Astrocyte (in vitro differentiated cells and primary cell): ENCODE results near the gene SLC9C1. TPM values are rescaled to one million over a fixed set of nuclear protein-coding genes. Genes with fewer than 3 reads are reported as not detected.

Source experiments
- DNase-seq: peaks from one replicate; pipeline ENCODE4 v3.0.0-alpha.2; 2010; ENCODE audit warnings: low read depth
- FAIRE-seq: peaks from 2 replicates; lab custom pipeline; 2011; peaks lifted over from hg19 to GRCh38; lab: Jason Lieb, UNC
- H2AFZ ChIP-seq: 2 replicates; pipeline ENCODE4 v1.6.0; 2012; ENCODE audit warnings: low read depth, low read length, inconsistent platforms
- H3K27ac ChIP-seq: 2 replicates; pipeline ENCODE4 v1.5.1; 2011; ENCODE audit warnings: low read depth, low read length, inconsistent platforms
- H3K27me3 ChIP-seq: 2 replicates; pipeline ENCODE4 v1.6.0; 2011; ENCODE audit warnings: low read length, inconsistent platforms; ENCODE audit not compliant: insufficient read depth
- H3K36me3 ChIP-seq: 2 replicates; pipeline ENCODE4 v1.5.1; 2011; ENCODE audit warnings: low read length, inconsistent platforms; ENCODE audit not compliant: insufficient read depth
- H3K4me1 ChIP-seq: 2 replicates; pipeline ENCODE4 v1.5.1; 2011; ENCODE audit warnings: low read length, inconsistent platforms; ENCODE audit not compliant: insufficient read depth
- H3K4me2 ChIP-seq: 2 replicates; pipeline ENCODE4 v1.6.0; 2012; ENCODE audit warnings: low read length, inconsistent platforms
- H3K4me3 ChIP-seq: 2 replicates; pipeline ENCODE4 v1.5.1; 2011; ENCODE audit warnings: low read depth, mild to moderate bottlenecking, low read length, inconsistent platforms; ENCODE audit not compliant: insufficient read depth
- H3K79me2 ChIP-seq: 2 replicates; pipeline ENCODE4 v1.6.0; 2012; ENCODE audit warnings: mild to moderate bottlenecking, low read length, inconsistent platforms; ENCODE audit not compliant: insufficient read depth
- H3K9ac ChIP-seq: 2 replicates; pipeline ENCODE4 v1.6.0; 2012; ENCODE audit warnings: mild to moderate bottlenecking, low read length, inconsistent platforms
- H3K9me3 ChIP-seq: 2 replicates; pipeline ENCODE4 v1.5.1; 2012; ENCODE audit warnings: low read depth, mild to moderate bottlenecking, low read length, inconsistent platforms; ENCODE audit not compliant: insufficient read depth
- H4K20me1 ChIP-seq: 2 replicates; pipeline ENCODE4 v1.6.0; 2012; ENCODE audit warnings: low read length, inconsistent platforms; ENCODE audit not compliant: insufficient read depth
- H3K27ac Mint-ChIP-seq: one replicate; pipeline ENCODE4 v1.8.0; 2021; ENCODE audit warnings: mild to moderate bottlenecking, mixed read lengths; ENCODE audit not compliant: unreplicated experiment
- H3K27me3 Mint-ChIP-seq: one replicate; pipeline ENCODE4 v1.8.0; 2021; ENCODE audit warnings: low read depth, mixed read lengths; ENCODE audit not compliant: unreplicated experiment
- H3K36me3 Mint-ChIP-seq: one replicate; pipeline ENCODE4 v1.8.0; 2021; ENCODE audit warnings: low read depth, mixed read lengths; ENCODE audit not compliant: unreplicated experiment
- H3K4me1 Mint-ChIP-seq: one replicate; pipeline ENCODE4 v1.8.0; 2021; ENCODE audit warnings: low read depth, mixed read lengths; ENCODE audit not compliant: unreplicated experiment
- H3K4me3 Mint-ChIP-seq: one replicate; pipeline ENCODE4 v1.8.0; 2021; ENCODE audit warnings: mild to moderate bottlenecking, moderate library complexity, mixed read lengths; ENCODE audit not compliant: unreplicated experiment
- H3K9me3 Mint-ChIP-seq: one replicate; pipeline ENCODE4 v1.8.0; 2021; ENCODE audit warnings: mild to moderate bottlenecking, mixed read lengths; ENCODE audit not compliant: unreplicated experiment
- EZH2 ChIP-seq: IDR thresholded peaks from 2 replicates; pipeline ENCODE4 v1.6.1; 2012; ENCODE audit warnings: mild to moderate bottlenecking, low read length, inconsistent platforms; ENCODE audit not compliant: insufficient read depth
- total RNA-seq: library from RNA; stranded (reverse); gene quantifications from 2 replicates; pipeline ENCODE4 v1.2.1, GENCODE V29; 2021
- TF ChIP-seq, protein P1 (sequence below): IDR thresholded peaks from 2 replicates; pipeline ENCODE4 v1.5.1; 2011; ENCODE audit warnings: low read depth, mild to moderate bottlenecking, inconsistent platforms, low read length, moderate library complexity; ENCODE audit not compliant: insufficient read depth

Gene SLC9C1
- total RNA-seq, 1 donor from 2014 or later = not detected

DNA sequence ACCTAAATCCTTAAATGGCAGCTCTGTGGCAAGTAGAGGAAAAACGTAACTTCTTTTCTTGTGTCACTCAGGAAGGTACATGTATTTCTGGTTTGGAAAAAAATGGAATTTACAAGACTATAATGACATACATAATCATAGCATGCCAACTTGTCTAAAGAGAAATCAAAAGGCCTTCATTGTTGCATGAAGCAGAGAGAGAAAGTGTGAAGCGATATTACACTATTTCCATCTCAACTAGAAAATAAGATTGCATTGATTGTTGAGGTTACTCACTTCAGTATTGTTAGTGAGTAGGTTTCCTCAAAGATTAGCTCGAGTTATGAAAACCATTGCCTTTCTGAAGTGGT lies 93.7 kb downstream of the SLC9C1 start:
- Histone ChIP-seq H3K9me3 (no peaks in the 10 kb centered on the region), H3K4me2 (no peak overlapping the region), H3K36me3 (no peaks in the 10 kb centered on the region), H3K4me1 (no peaks in the 10 kb centered on the region), H2AFZ (no peak overlapping the region), H3K27me3 (no peaks in the 10 kb centered on the region), H3K9ac (no peak overlapping the region), H4K20me1 (no peaks in the 10 kb centered on the region), H3K27ac (no peak overlapping the region), H3K79me2 (no peaks in the 10 kb centered on the region), H3K4me3 (no peak overlapping the region)
- Mint-ChIP-seq H3K4me1 (no peaks in the 10 kb centered on the region), H3K27ac (no peak overlapping the region), H3K4me3 (no peak overlapping the region), H3K9me3 (no peaks in the 10 kb centered on the region), H3K36me3 (peaks cover 2% of the 10 kb centered on the region), H3K27me3 (no peaks in the 10 kb centered on the region)
- TF ChIP-seq, protein P1, sequence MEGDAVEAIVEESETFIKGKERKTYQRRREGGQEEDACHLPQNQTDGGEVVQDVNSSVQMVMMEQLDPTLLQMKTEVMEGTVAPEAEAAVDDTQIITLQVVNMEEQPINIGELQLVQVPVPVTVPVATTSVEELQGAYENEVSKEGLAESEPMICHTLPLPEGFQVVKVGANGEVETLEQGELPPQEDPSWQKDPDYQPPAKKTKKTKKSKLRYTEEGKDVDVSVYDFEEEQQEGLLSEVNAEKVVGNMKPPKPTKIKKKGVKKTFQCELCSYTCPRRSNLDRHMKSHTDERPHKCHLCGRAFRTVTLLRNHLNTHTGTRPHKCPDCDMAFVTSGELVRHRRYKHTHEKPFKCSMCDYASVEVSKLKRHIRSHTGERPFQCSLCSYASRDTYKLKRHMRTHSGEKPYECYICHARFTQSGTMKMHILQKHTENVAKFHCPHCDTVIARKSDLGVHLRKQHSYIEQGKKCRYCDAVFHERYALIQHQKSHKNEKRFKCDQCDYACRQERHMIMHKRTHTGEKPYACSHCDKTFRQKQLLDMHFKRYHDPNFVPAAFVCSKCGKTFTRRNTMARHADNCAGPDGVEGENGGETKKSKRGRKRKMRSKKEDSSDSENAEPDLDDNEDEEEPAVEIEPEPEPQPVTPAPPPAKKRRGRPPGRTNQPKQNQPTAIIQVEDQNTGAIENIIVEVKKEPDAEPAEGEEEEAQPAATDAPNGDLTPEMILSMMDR = no peak
- no peak for TF ChIP-seq EZH2
- DNase-seq (no peak), FAIRE-seq (no peak)

- TF ChIP-seq, protein P1 = no peak
- no peak for TF ChIP-seq EZH2
- Histone ChIP-seq H4K20me1 (no peaks in the 10 kb centered on the region), H3K27me3 (no peaks in the 10 kb centered on the region), H3K79me2 (no peaks in the 10 kb centered on the region), H3K9me3 (no peaks in the 10 kb centered on the region), H3K4me1 (no peaks in the 10 kb centered on the region), H3K27ac (no peak overlapping the region), H3K36me3 (no peaks in the 10 kb centered on the region), H3K4me3 (no peak overlapping the region), H2AFZ (no peak overlapping the region), H3K4me2 (no peak overlapping the region), H3K9ac (no peak overlapping the region)
- DNase-seq (peak; percentile 63), FAIRE-seq (no peak)
- Mint-ChIP-seq H3K27ac (no peak overlapping the region), H3K9me3 (no peaks in the 10 kb centered on the region), H3K36me3 (peaks cover 2% of the 10 kb centered on the region), H3K4me1 (no peaks in the 10 kb centered on the region), H3K27me3 (no peaks in the 10 kb centered on the region), H3K4me3 (no peak overlapping the region)
Observed at GRCh38 chr3:112199622-112200316, 94.2 kb downstream of the SLC9C1 start.

GRCh38 chr3:112197131-112197530 lies 96.9 kb downstream of the SLC9C1 start:
- Histone ChIP-seq H3K9me3 (no peaks in the 10 kb centered on the region), H3K36me3 (no peaks in the 10 kb centered on the region), H3K9ac (no peak overlapping the region), H3K79me2 (no peaks in the 10 kb centered on the region), H2AFZ (no peak overlapping the region), H4K20me1 (no peaks in the 10 kb centered on the region), H3K27ac (no peak overlapping the region), H3K4me1 (no peaks in the 10 kb centered on the region), H3K4me2 (no peak overlapping the region), H3K27me3 (no peaks in the 10 kb centered on the region), H3K4me3 (no peak overlapping the region)
- H3K27me3 Mint-ChIP-seq = no peaks in the 10 kb centered on the region
- H3K27ac Mint-ChIP-seq = no peak overlapping the region
- no peak overlapping the region for H3K4me3 Mint-ChIP-seq
- no peaks in the 10 kb centered on the region for H3K4me1 Mint-ChIP-seq
- no peak for TF ChIP-seq EZH2
- TF ChIP-seq, protein P1 = no peak
- peaks cover 2% of the 10 kb centered on the region for H3K36me3 Mint-ChIP-seq
- DNase-seq = no peak
- H3K9me3 Mint-ChIP-seq = peaks cover 3% of the 10 kb centered on the region
- no peak for FAIRE-seq
